Activated naive CD4-positive, alpha-beta T cell (primary cell): ENCODE data around the gene RAB8A.
"Not testable (repeated sequence)": the region's sequence is repeated elsewhere in the genome, so short reads cannot be mapped to it uniquely, and the experiment has no call there.

Source experiments
- DNase-seq, 4 experiments: peaks; one replicate each; lab custom pipeline; 2025; lab: John Stamatoyannopoulos, UW

Gene RAB8A

GRCh38 chr19:16078759-16079707, 32.7 kb upstream of the RAB8A start:
- DNase-seq, result peak in 2 of 4 experiments; percentile 32 to 52

GRCh38 chr19:16084067-16084685, 27.5 kb upstream of the RAB8A start:
- no peak for DNase-seq

- DNase-seq, result no peak
Measured at GRCh38 chr19:16085115-16085514, 26.6 kb upstream of the RAB8A start.

- DNase-seq, result not testable (repeated sequence)
Measured at GRCh38 chr19:16087404-16087803, 24.3 kb upstream of the RAB8A start.

GRCh38 chr19:16087940-16088339, 23.7 kb upstream of the RAB8A start:
- DNase-seq, result no peak

- no peak for DNase-seq
Measured at GRCh38 chr19:16088351-16089009, 23.2 kb upstream of the RAB8A start.

GRCh38 chr19:16089010-16089846, 22.5 kb upstream of the RAB8A start:
- DNase-seq, result no peak

- no peak for DNase-seq
Measured at GRCh38 chr19:16091546-16092475, 19.9 kb upstream of the RAB8A start.

GRCh38 chr19:16094360-16095070, 17.2 kb upstream of the RAB8A start:
- no peak for DNase-seq

GRCh38 chr19:16095071-16095571, 16.6 kb upstream of the RAB8A start:
- no peak for DNase-seq

GRCh38 chr19:16096280-16096855, 15.3 kb upstream of the RAB8A start:
- DNase-seq, result no peak

- no peak for DNase-seq
Measured at GRCh38 chr19:16098416-16098768, 13.3 kb upstream of the RAB8A start.

- no peak for DNase-seq
Measured at GRCh38 chr19:16098821-16099220, 12.9 kb upstream of the RAB8A start.

- not testable (repeated sequence) for DNase-seq
Measured at GRCh38 chr19:16099314-16099965, 12.2 kb upstream of the RAB8A start.

- DNase-seq, result no peak
Measured at GRCh38 chr19:16100524-16100923, 11.2 kb upstream of the RAB8A start.

GRCh38 chr19:16104722-16105121, 7.0 kb upstream of the RAB8A start:
- DNase-seq, result no peak

GRCh38 chr19:16106121-16106520, 5.6 kb upstream of the RAB8A start:
- DNase-seq, result no peak

- DNase-seq, result no peak
Measured at GRCh38 chr19:16111909-16112752, 442 bp downstream of the RAB8A start.
